Measurements from ENCODE around the gene KRTAP5-6.

KRTAP5-6 gene

DNA sequence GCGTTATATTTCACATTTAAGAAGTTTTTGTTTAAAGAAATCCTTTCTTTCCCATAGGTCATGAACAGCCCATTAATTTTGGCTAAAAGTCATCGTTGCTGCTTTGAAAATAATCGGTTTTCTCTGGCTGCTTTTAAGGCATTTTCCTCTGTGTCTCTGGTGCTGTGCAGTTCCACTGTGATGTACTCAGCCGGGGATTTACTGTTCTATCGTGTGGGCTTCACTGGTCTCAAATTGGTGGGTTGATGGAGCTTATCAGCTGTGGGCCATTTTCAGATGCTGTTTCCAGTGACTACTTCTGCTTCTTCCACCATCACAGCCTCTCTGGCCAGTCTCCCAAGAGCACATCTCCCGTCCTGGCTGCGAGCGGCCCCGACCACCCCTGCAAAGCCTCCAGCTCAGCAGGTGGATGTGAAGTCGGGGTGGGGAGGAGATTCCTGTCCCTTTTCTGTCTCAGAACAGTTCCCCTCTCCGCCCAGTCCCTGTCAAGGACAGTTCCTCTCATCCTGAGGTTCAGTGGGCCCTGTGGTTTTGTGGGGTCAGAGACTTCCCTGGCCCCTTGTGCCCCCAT is 33.1 kb downstream of the KRTAP5-6 start:
- H3K9me3 Mint-ChIP-seq = no peaks in the 10 kb centered on the region
- no peak overlapping the region for H3K4me3 Mint-ChIP-seq
- TF ChIP-seq, protein P1, sequence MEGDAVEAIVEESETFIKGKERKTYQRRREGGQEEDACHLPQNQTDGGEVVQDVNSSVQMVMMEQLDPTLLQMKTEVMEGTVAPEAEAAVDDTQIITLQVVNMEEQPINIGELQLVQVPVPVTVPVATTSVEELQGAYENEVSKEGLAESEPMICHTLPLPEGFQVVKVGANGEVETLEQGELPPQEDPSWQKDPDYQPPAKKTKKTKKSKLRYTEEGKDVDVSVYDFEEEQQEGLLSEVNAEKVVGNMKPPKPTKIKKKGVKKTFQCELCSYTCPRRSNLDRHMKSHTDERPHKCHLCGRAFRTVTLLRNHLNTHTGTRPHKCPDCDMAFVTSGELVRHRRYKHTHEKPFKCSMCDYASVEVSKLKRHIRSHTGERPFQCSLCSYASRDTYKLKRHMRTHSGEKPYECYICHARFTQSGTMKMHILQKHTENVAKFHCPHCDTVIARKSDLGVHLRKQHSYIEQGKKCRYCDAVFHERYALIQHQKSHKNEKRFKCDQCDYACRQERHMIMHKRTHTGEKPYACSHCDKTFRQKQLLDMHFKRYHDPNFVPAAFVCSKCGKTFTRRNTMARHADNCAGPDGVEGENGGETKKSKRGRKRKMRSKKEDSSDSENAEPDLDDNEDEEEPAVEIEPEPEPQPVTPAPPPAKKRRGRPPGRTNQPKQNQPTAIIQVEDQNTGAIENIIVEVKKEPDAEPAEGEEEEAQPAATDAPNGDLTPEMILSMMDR (IDR thresholded peaks at IDR 0.05; ENCODE audit: unreplicated experiment in 3 of 3) = no peak
- peaks cover 5% of the 10 kb centered on the region for H3K4me1 Mint-ChIP-seq
- H3K27me3 Mint-ChIP-seq (ENCODE audit: low read depth) = peaks cover 49% of the 10 kb centered on the region
- H3K36me3 Mint-ChIP-seq (ENCODE audit: low read depth) = peaks cover 7% of the 10 kb centered on the region
- no peak overlapping the region for H3K27ac Mint-ChIP-seq

DNA sequence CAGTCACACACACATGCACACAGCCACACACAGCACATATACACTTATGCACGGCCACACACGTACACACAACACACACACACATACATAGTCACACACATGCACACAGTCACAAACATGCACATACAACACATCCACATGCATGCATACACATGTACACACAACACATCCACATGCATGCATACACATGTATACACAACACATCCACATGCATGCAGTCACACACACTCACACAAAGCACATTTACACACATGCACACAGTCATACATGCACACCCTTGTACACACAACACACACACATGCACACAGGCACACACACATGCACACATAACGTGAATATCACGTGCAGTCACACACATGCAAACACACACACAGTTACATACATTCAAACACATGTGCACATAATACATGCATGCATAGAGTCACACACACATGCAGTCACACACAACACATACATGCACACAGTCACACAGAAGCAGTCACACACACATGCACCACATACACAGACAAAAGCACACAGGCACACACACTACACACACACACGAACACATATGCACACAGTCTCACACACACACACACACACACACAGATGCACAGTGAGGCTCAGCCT is 34.6 kb downstream of the KRTAP5-6 start:
- H3K36me3 Mint-ChIP-seq (ENCODE audit: low read depth) = peaks cover 7% of the 10 kb centered on the region
- H3K27me3 Mint-ChIP-seq (ENCODE audit: low read depth) = peaks cover 49% of the 10 kb centered on the region
- peak overlapping the region in 1 of 3 experiments; percentile 6 for H3K27ac Mint-ChIP-seq
- H3K9me3 Mint-ChIP-seq = peaks cover 11% of the 10 kb centered on the region
- no peak overlapping the region for H3K4me3 Mint-ChIP-seq
- peaks cover 5% of the 10 kb centered on the region for H3K4me1 Mint-ChIP-seq
- TF ChIP-seq, protein P1 (IDR thresholded peaks at IDR 0.05; ENCODE audit: unreplicated experiment in 3 of 3) = no peak

DNA sequence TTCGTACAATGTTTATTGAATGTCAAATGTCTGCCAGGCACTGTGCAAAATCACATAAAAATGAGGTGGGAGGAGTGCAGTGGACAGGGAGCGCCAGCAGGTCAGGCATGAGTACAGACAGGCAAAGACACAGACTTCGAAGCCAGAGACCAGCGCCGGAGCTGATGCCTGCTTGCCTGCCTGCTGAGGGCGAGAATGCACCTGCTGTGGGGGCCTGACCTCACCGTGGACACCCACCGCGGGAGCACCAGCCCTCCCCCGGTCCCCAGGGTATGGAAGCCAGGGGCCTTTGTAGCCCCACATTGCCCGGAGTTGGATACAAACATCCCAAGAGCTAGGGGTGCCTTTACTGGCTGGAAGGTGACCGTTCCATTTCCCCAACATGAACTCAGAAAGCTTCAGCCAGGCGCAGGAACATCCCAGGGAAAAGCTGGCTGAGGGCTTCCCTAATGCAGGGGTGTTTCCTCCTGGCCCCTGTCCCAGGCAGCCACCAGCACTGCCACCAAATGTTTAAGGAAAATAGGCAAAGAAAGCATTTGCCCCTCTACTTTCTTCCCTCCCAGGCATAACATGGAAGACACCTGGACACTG is 35.5 kb downstream of the KRTAP5-6 start:
- Mint-ChIP-seq H3K27ac (no peak overlapping the region), H3K27me3 (ENCODE audit: low read depth) (peaks cover 45% of the 10 kb centered on the region), H3K4me3 (no peak overlapping the region), H3K36me3 (ENCODE audit: low read depth) (peaks cover 7% of the 10 kb centered on the region), H3K4me1 (peaks cover 5% of the 10 kb centered on the region), H3K9me3 (peaks cover 17% of the 10 kb centered on the region)
- TF ChIP-seq, protein P1 (IDR thresholded peaks at IDR 0.05; ENCODE audit: unreplicated experiment in 3 of 3) = no peak

DNA sequence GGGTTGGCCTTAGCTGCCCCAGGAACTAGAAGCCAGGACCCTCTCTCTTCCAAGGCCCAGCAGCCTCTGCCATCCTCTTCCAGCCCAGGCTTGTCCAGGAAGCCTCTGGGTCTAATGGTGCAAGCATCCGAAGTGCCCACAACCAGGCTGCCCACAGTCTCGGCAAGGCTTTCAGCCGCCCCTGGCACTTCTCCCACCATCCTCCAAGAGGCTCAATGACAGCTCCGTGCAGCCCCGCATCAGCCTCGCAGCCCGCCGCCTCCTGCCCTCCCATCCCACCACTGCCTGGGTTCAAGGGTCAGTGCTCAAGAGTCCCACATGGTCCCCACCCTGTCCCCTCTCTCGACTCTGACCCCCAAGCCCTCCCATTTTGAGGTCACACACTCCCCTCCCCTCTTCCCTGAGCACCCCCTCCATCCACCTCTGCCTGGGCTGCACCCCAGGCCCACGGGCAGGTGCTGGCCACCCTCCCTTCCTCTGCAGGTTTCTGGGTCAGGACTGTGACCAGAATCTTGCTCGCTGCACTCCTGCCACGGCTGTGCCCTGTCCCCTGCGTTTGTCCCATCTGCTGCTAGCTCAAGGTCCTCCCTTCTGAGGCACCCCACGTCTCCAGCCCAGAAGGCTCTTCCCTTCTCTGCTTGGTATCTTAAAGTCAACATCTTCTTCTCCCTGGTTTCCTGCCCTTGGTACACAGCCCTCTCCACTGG is 36.2 kb downstream of the KRTAP5-6 start:
- Mint-ChIP-seq H3K9me3 (peaks cover 24% of the 10 kb centered on the region), H3K27me3 (ENCODE audit: low read depth) (peaks cover 45% of the 10 kb centered on the region), H3K4me1 (peaks cover 5% of the 10 kb centered on the region)

DNA sequence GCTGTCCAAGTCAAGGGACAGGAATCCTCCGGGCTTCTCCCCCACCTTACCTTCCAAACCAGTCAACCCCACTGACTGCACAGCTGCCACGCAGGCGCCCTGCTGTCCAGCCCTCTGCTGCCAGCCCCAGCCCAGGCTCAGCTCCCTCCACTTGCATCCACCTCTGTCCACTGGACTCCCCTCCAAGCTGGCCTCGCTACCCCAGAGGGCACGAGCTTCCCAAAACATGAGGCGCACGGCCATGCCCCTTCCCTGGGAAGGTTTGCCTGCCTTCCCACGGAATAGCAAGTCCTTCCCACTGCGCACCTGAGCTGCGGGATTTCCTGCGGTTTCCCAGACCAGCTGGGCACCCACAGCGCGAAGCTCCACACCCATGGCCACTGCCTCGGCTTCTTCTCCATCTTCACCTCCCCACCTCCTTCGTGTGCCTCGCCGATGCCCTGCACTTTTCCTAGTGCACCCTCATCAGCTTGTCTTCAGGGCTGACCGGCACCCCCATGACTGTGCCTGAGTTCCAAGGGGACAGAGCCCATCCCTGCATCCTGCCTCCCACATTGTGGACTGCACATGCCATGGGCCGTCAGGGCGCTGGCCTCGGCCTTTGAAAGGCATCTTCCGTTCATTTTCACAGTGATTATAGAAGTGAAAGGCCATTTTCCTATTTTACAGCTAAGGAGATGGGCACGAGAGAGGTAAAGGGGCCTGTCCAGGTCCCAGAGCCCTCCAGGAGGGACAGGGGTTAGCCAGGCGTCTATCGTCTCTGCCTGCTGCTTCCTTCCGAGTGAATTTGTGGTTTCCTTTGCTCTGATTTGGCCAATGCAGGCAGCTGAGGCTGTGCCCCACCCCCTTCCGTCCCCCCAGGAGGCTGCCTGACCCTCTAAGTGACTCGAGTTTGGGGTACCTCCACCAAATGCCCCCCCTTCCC is 37.0 kb downstream of the KRTAP5-6 start:
- H3K4me3 Mint-ChIP-seq = no peak overlapping the region
- H3K27ac Mint-ChIP-seq = no peak overlapping the region
- peaks cover 7% of the 10 kb centered on the region for H3K36me3 Mint-ChIP-seq (ENCODE audit: low read depth)
- peaks cover 43% of the 10 kb centered on the region for H3K27me3 Mint-ChIP-seq (ENCODE audit: low read depth)
- TF ChIP-seq, protein P1 (IDR thresholded peaks at IDR 0.05; ENCODE audit: unreplicated experiment in 3 of 3) = no peak
- peaks cover 28% of the 10 kb centered on the region for H3K9me3 Mint-ChIP-seq
- H3K4me1 Mint-ChIP-seq = peaks cover 5% of the 10 kb centered on the region

More for the DNA sequence above, 36.2 kb downstream of the KRTAP5-6 start:
- TF ChIP-seq, protein P1 (IDR thresholded peaks at IDR 0.05; ENCODE audit: unreplicated experiment in 3 of 3) = no peak
- H3K27ac Mint-ChIP-seq = no peak overlapping the region
- H3K4me3 Mint-ChIP-seq = no peak overlapping the region
- H3K36me3 Mint-ChIP-seq (ENCODE audit: low read depth) = peaks cover 7% of the 10 kb centered on the region
